HG03196 (cell line): ENCODE data around the gene BBS5.
"Not testable (repeated sequence)": the region's sequence is repeated elsewhere in the genome, so short reads cannot be mapped to it uniquely, and the experiment has no call there.

Experiments
- ATAC-seq: cut with Tn5 transposase; IDR thresholded peaks from one replicate; pipeline ENCODE4 v1.9.1; 2021; ENCODE audit not compliant: unreplicated experiment

Gene BBS5

GRCh38 chr2:169539460-169539859, 60.2 kb downstream of the BBS5 start:
- ATAC-seq: not testable (repeated sequence)

DNA sequence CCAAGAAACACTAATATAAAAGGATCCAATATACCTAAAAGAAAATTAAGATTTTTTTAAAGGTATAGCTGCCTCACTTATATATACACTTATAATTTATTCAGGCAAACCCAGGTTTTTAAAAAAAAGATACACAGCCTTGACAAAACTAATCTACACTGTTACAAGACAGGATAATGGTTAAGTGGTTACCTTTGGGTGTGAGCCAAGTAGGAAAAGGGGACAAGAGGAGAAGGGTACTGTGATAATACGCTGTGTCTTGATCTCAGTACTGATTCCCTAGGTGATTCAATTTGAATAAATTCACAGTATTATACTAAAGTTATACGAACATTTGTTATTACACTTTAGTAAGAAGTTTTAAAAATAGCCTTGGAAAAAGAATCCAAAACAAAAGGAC, 60.9 kb downstream of the BBS5 start:
- ATAC-seq: no peak

DNA sequence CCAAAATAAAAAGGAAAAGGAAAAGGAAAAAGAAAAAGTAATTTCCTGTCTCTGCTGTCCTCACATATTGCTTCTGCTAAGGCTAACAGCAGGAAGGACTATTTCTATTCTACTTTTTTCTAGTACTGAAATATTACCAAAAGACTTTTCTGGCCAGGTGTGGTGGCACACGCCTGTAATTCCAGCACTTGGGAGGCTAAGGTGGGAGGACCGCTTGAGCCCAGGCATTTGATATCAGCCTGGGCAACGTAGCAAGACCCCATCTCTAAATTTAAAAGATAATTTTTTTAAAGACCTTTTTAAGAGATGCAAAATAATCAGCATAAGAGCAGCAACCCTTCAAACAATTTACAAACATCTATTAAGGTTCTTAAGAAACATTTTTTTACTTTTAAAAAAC, 63.1 kb downstream of the BBS5 start:
- ATAC-seq: no peak

DNA sequence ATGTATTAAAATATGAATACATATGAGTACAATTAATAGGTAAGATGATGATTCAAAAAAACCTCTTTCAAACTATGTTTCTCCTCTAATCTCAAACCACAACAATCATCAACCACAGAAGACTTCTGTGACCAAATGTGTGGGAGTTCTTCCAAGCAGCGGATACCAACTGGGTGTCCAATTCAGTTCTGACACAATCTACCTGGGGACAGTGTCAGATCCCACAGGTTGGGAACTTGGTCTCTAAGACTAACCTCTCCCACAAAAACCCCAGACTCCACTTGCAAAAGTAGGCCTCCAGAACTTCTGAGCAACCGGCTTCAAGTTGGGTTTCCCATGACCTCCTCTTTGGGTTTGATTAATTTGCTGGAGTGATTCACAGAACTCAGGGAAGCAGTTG, 67.5 kb downstream of the BBS5 start:
- no peak for ATAC-seq
